Measurements from ENCODE around the gene COL13A1.

The COL13A1 gene

DNA sequence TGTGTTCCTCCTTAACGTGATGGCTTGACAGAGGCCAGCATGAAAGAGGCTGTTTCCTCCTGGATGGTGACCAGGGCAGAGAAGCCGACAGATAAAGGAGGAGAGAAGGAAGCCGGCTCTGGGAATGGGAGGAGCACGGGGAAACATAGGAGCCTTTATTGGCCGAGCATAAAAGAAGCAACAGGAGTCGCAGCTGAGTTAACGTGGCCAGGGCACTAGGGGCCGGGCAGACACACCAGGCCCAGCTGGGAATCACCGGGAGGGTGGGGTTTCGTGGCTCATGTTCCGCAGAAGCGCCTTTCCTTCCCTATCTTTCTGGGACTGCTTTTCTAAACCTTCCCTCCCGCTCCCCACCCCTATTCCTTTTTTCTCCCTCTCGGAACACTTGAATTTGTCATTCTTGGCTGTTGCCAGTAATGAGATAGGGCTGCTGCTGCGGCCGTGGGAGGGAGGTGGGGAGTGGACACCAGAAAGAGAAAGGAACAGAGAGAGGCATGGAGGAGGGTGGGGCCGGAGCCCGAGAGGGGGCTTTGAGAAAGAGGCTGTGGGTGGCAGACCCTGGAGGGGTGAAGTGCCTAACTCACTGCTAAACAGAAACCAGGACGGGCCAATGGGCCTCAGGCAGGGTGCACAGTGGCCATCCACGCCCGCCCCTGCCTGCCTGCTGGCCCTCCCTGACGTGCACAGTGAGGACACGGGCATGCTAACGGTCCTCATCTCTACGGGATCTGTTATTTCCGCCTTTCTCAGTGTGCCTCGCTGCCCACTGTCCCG lies 65.2 kb downstream of the COL13A1 start:
- no peak for DNase-seq (ENCODE audit: low read depth in 3 of 3)

DNA sequence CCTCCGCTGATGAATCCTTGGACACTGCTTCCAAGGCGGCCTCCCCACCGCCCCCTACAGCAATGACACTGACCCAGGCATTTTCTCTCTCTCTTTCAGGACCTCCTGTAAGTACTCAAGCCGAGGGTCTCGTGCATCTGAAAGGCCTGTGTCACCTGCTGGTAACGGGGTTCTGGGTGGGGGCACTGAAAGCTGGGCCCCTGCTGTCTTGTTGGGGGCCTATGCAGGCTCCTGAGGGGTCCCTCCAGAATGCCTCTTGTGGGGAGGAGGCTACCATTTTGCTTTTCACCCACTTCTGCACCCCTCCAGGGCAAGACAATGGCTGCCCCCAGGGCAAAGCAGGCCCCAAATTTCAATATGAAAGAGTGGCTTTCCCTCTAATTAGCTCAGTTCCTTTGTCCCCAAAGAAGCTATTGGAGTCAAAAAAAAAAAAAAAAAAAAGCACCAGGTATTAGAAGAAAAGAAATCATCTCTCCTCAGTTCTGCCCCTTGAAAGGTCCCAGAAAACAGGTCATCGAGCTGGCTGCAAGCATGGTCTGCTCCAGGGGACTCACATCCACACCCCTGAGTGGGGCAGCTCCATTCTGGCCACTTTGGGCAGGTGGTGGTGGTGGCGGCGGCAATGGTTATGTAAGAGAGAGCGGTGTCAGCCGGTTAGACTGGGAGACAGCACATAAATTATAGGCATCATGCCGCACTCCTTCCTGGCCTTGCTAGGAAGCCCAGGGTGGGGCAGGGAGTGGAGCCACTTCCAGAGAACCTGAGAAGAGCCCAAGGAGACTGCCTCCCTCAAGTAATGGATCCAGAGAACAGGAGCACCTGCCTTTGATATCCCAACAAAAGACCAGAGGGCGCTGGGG lies 66.2 kb downstream of the COL13A1 start:
- no peak for DNase-seq (ENCODE audit: low read depth in 3 of 3)

GRCh38 chr10:69868821-69869220 lies 67.1 kb downstream of the COL13A1 start:
- no peak for DNase-seq (ENCODE audit: low read depth in 3 of 3)

DNA sequence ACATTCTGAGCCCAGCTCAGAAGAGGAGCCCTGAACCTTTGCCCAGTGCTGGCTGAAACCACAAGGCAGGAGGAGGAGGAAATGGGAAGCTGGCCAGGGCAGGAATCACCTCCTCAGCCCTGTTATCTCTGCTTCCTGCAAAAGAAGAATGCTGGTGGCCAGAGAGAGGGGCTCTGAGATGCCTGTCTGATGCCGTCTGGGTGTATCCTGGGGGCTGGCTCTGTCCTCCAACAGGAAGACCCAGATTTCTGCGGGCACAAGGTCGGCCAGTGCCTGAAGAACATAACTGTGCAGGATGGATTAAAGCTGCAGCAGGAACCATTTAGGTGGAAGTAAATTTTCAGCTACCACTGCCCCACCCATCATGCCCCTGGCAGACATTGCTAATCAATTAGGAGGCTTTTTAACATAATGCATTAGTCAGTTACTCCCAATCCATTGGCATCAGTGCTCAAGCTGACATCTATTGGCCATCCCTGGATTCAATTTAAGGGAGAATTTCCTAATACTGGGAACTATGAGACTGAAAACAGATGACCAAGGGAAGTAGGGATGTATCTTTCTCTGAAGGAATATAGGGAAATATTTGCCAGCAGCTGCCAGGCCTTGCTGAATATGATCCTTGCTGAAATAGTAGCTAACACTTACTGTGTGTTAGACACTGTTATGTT lies 67.7 kb downstream of the COL13A1 start:
- DNase-seq (ENCODE audit: low read depth in 3 of 3), result no peak

DNA sequence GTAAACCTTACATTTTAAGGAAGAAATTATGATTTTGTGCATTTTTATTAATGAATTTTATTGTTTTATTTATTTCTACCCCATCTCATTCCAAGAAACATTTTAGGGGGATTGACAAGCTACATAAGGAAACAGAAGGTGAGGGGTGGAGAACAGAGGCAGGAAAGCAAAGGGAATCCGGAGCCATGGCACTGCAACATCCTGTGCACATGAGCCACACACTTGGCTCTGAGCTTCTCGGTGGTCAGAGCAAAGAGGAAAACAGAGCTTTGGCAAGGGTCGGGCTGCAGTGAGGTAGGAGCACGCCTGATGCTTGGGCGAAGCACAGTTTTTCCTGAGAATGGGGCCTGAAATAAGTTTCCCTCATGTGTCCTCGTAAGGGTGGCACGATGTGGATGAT lies 68.9 kb downstream of the COL13A1 start:
- no peak for DNase-seq (ENCODE audit: low read depth in 3 of 3)

GRCh38 chr10:69871074-69871473 lies 69.4 kb downstream of the COL13A1 start:
- DNase-seq (ENCODE audit: low read depth in 3 of 3), result no peak

GRCh38 chr10:69872323-69872722 lies 70.6 kb downstream of the COL13A1 start:
- no peak for DNase-seq (ENCODE audit: low read depth in 3 of 3)

DNA sequence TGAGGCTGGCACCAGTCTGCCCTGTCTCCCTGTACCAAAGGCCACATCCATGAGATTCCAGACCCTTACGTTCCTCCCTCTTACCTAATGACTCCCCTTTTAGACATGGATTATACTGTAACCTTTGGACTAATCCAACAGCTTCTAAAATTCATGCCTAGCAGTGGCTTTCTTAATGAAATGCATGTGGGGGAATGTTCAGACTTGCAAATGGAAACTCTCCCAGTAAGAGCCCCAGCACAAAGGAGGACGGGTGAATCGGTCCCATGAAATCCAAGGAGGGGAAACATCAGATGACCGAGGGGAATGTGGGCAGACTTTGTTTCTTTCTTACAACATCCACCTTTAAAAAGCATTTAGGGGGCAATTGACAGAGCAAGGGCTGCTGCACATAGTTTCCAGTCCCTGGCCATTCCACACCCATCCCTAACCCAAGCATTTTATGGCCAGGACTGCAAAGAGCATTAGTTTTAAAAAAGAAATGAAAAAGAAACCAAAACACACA lies 71.5 kb downstream of the COL13A1 start:
- no peak for DNase-seq (ENCODE audit: low read depth in 3 of 3)

- DNase-seq (ENCODE audit: low read depth in 3 of 3), result no peak
These were observed 72.7 kb downstream of the COL13A1 start for GRCh38 chr10:69874449-69874848.

DNA sequence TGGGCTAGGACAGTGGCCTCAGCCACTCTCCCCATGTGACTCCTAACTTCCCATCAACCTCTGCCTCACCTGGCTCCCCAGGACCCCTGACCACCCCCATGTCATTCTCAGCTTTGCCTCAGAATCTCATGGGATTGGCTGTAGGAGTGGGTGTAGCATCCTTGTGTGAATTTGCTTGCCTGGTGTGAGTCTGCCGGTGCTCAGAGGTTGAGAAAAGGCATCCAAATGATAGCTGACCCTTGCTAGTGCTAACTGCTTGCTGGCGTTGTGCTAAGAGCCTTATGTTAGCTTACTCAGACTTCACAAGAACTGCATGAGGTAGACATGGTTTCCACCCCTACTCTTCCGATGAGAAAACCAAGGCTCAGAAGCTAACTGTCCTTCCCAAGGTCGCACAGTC lies 74.2 kb downstream of the COL13A1 start:
- no peak for DNase-seq (ENCODE audit: low read depth in 3 of 3)

DNA sequence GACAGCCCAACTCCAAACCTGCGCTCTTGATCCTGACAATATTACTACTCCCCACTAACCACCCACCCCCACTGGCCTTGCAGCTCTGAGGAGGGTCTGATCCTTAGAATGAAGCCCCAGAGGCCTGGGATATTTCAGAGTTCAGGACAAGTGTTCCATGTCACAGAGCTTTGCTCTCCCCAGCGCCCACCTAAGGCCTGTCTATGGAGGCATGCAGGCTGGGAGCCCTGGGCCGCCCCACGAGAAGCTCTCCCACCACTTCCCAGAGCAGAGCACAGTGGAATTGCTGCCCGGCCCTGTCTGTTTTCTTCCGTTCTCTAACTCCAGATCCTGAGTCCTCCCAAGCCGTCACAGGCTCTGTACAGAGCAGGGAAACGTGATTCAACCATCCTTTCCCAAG lies 74.6 kb downstream of the COL13A1 start:
- DNase-seq (ENCODE audit: low read depth in 3 of 3), result no peak

DNA sequence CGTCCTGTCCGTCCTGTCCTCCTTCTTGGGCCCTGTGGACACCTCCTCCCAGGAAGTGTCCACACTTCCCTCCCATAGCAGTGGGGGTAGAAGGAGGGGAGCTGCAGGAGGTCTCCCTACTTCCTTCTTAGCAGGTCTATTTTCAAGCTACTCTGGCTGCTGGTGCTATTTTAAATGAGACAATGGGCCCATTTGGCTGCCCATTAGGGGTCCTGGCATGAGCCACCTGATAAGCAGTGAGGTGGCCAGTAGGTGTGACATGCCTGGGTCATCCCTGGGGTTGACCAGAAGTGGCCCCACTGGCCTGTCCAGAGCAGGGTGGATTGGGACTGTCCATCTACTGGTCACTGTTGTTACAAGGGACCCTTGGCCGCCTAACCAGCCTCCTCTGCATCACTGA lies 75.2 kb downstream of the COL13A1 start:
- DNase-seq (ENCODE audit: low read depth in 3 of 3), result no peak

DNA sequence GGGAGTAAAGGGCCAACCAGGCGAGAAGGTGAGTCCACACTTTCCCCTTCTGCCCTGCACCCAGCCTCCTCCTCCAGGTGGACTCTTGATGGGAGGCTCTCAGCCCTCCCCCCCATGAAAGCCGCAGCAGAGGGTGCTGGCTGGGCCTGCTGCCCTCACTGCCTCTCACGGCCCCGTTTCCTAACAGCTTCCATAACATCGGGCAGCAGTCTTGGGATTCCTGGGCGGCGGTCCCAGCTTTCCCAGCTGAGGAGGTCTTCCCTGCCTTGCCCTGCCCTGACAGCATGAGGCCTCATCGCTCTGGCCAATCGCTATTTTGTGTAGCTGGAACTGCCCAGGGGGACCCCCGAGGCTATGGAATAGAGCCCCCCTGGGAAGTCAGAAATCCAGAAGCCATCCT lies 76.3 kb downstream of the COL13A1 start:
- DNase-seq (ENCODE audit: low read depth in 3 of 3), result no peak

DNA sequence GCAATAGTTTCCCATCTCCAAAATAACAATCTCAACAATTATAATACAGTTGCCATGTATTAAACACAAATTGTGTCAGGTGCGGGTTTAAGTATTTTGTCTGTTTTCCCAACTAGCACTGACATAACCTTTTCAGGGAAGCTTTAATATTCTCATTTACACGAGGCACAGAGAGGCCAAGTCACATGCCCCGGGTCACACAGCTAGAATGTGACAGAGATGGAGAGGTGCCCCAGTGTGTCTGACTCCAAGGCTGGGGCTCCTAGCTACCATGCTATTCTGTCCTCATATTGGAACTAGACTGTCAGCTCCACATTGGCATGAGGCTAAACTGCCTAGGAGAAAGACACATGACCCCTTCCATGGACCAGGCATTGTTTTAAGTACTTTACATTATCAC lies 77.2 kb downstream of the COL13A1 start:
- no peak for DNase-seq (ENCODE audit: low read depth in 3 of 3)

DNA sequence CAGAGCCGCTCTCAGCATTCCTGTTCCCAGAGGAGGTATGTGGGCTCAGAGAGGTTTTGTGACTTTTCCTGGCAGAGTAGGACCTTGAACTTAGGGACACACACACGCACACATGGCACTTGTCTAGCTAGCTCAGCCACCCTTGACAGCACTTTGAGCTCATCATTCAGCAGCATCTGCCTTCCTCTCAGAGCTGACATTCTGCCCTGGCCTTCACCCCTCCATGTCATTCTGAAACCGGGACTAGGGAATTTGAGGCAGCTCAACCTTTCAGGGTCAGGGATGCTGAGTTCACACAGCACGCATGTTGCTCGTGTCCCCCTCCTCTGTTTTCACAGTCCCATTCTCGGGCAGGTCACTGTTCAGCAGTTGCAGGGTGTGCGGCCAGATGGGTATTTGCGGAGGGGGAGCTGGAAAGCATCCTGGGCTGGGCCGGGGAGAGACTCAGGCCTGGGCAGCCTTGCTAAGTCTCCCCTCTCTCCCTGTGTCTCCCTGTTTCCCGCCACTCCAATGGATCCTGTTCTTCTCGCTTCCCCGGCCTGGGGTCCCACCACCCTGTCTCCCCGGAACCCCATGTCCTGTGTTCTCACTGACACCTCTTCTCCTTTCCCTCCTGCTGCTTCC lies 78.0 kb downstream of the COL13A1 start:
- no peak for DNase-seq (ENCODE audit: low read depth in 3 of 3)

- no peak for DNase-seq (ENCODE audit: low read depth in 3 of 3)
These were observed 78.8 kb downstream of the COL13A1 start for GRCh38 chr10:69880301-69881081.

DNA sequence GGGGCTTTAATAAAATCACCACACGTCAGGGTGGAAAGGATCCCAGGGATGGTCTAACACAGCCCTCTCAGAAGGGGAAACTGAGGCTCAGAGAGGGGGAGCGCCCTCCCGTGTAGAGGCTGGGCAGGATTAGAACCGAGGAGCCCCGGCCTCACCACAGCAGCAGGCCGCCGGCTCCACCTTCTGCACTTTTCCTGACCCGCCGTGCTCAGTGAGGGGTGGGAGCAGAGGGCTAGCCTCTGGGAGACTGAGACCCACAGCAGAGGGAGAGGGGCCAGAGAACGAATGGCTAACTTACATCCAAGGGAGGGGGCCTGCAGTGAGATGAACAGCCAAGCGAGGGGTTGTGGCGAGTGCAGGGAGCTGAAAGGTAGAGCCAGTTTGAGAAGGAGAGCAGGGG lies 79.5 kb downstream of the COL13A1 start:
- DNase-seq (ENCODE audit: low read depth in 3 of 3), result no peak

GRCh38 chr10:69883310-69884023 lies 81.8 kb downstream of the COL13A1 start:
- no peak for DNase-seq (ENCODE audit: low read depth in 3 of 3)

- DNase-seq (ENCODE audit: low read depth in 3 of 3), result no peak
These were observed 82.3 kb downstream of the COL13A1 start for GRCh38 chr10:69884024-69884367.

DNA sequence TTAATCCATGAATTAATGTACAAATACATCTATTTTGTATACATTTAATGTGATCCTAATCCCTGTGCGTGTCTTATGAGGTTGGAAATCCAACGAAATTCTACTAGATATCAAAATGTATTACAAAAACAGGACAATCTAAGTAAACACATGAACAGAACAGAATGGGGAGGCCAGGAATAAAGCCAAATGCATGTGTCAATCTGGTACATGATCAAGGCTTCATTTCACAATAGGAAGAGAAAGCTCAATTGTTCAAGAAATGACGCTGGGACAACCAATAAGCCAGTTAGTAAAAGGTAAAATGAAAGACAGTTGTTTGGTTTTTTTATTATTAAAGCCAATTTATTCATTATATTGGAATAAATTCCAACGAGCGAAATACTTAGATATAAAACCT lies 83.0 kb downstream of the COL13A1 start:
- no peak for DNase-seq (ENCODE audit: low read depth in 3 of 3)

Data from stimulated activated CD4-positive, alpha-beta T cell treated with anti-CD3 and anti-CD28 coated beads, TNF-alpha, amount 100 ng/mL, for 24 hours (primary cell).